Kidney epithelial cell (primary cell): Measurements from ENCODE around the gene SLC4A3. TPM values are rescaled to one million over a fixed set of nuclear protein-coding genes. Genes with fewer than 3 reads are reported as not detected.

Experiments used
- DNase-seq: peaks from one replicate; pipeline ENCODE4 v3.0.0-alpha.2; 2010; ENCODE audit warnings: low read depth
- H3K27me3 ChIP-seq: 2 replicates; pipeline ENCODE4 v1.6.0; 2011; ENCODE audit warnings: low read length; ENCODE audit not compliant: control insufficient read depth, insufficient read depth
- H3K36me3 ChIP-seq: 2 replicates; pipeline ENCODE4 v1.5.1; 2011; ENCODE audit warnings: low read length; ENCODE audit not compliant: control insufficient read depth, insufficient read depth
- H3K4me3 ChIP-seq: 2 replicates; pipeline ENCODE4 v1.5.1; 2011; ENCODE audit warnings: low read depth, mild to moderate bottlenecking, control low read depth, low read length
- CTCF ChIP-seq: IDR thresholded peaks from 2 replicates; pipeline ENCODE4 v1.5.1; 2011; ENCODE audit warnings: mild to moderate bottlenecking, moderate library complexity, low read length, control low read depth, inconsistent platforms; ENCODE audit not compliant: insufficient read depth, poor library complexity, severe bottlenecking
- total RNA-seq: library from RNA; depleted of rRNA; stranded (reverse); fragments of >200 nt; gene quantifications from 2 replicates; pipeline ENCODE4 v1.2.3, GENCODE V29; 2015

Gene SLC4A3
- total RNA-seq, 1 donor from 2014 or later = 11.6 TPM

- no peak for DNase-seq
- no peaks in the 10 kb centered on the region for H3K27me3 ChIP-seq
- no peak for TF ChIP-seq CTCF
- peaks cover 1% of the 10 kb centered on the region for H3K36me3 ChIP-seq
- H3K4me3 ChIP-seq = no peak overlapping the region
Measured at GRCh38 chr2:219611866-219612576, 15.4 kb upstream of the SLC4A3 start.

GRCh38 chr2:219612577-219613286, 14.7 kb upstream of the SLC4A3 start:
- no peak for DNase-seq
- no peak for TF ChIP-seq CTCF
- H3K27me3 ChIP-seq = no peaks in the 10 kb centered on the region
- no peak overlapping the region for H3K4me3 ChIP-seq
- H3K36me3 ChIP-seq = no peaks in the 10 kb centered on the region

GRCh38 chr2:219613461-219614070, 13.9 kb upstream of the SLC4A3 start:
- Histone ChIP-seq H3K36me3 (no peaks in the 10 kb centered on the region), H3K27me3 (no peaks in the 10 kb centered on the region), H3K4me3 (no peak overlapping the region)
- no peak for TF ChIP-seq CTCF
- DNase-seq = no peak

GRCh38 chr2:219614076-219614860, 13.2 kb upstream of the SLC4A3 start:
- DNase-seq = no peak
- Histone ChIP-seq H3K36me3 (no peaks in the 10 kb centered on the region), H3K27me3 (no peaks in the 10 kb centered on the region), H3K4me3 (no peak overlapping the region)
- no peak for TF ChIP-seq CTCF

- DNase-seq = no peak
- Histone ChIP-seq H3K36me3 (no peaks in the 10 kb centered on the region), H3K4me3 (no peak overlapping the region), H3K27me3 (no peaks in the 10 kb centered on the region)
- TF ChIP-seq CTCF = no peak
Measured at GRCh38 chr2:219615036-219615435, 12.4 kb upstream of the SLC4A3 start.
